Activated CD4-positive, alpha-beta memory T cell treated with anti-CD3 and anti-CD28 coated beads, Interleukin-2, amount 10 ng/mL, durations not matched to agents 7 days and 5 days (primary cell): ENCODE results near the gene TPSG1. TPM values are rescaled to one million over a fixed set of nuclear protein-coding genes. Genes with fewer than 3 reads are reported as not detected.
A peak's percentile ranks its signal among the peaks of the same experiment; 100 is the strongest.
"Not testable (repeated sequence)": the region's sequence is repeated elsewhere in the genome, so short reads cannot be mapped to it uniquely, and the experiment has no call there.

ENCODE experiments used
- CTCF ChIA-PET: fragments of 350-600 bp; sonication (Branson Sonifier 250); formaldehyde crosslinking; loops from one replicate; lab custom pipeline; 2021; ENCODE audit warnings: antibody characterized with exemption, inconsistent platforms; lab: Charles Lee
- POLR2A ChIA-PET: fragments of 350-600 bp; sonication (Branson Sonifier 250); formaldehyde crosslinking; loops from one replicate; lab custom pipeline; 2021; ENCODE audit warnings: antibody characterized with exemption; lab: Charles Lee
- DNase-seq: peaks from one replicate; pipeline ENCODE4 v3.0.0-alpha.2; 2020
- H3K27ac Mint-ChIP-seq: one replicate; pipeline ENCODE4 v1.8.0; 2021; ENCODE audit warnings: mild to moderate bottlenecking, mixed read lengths
- H3K27me3 Mint-ChIP-seq: one replicate; pipeline ENCODE4 v1.8.0; 2021; ENCODE audit warnings: mixed read lengths
- H3K36me3 Mint-ChIP-seq: one replicate; pipeline ENCODE4 v1.8.0; 2021; ENCODE audit warnings: low read depth, mixed read lengths
- H3K4me1 Mint-ChIP-seq: one replicate; pipeline ENCODE4 v1.8.0; 2021; ENCODE audit warnings: mixed read lengths
- H3K4me3 Mint-ChIP-seq: one replicate; pipeline ENCODE4 v1.8.0; 2021; ENCODE audit warnings: mild to moderate bottlenecking, mixed read lengths
- H3K9me3 Mint-ChIP-seq: one replicate; pipeline ENCODE4 v1.8.0; 2021; ENCODE audit warnings: mixed read lengths
- total RNA-seq, 2 experiments: library from RNA; stranded (reverse); gene quantifications; one replicate each; pipeline ENCODE4 v1.2.3, GENCODE V29; 2021

Gene TPSG1
- total RNA-seq, 2 experiments from 2014 or later, result not detected

DNA sequence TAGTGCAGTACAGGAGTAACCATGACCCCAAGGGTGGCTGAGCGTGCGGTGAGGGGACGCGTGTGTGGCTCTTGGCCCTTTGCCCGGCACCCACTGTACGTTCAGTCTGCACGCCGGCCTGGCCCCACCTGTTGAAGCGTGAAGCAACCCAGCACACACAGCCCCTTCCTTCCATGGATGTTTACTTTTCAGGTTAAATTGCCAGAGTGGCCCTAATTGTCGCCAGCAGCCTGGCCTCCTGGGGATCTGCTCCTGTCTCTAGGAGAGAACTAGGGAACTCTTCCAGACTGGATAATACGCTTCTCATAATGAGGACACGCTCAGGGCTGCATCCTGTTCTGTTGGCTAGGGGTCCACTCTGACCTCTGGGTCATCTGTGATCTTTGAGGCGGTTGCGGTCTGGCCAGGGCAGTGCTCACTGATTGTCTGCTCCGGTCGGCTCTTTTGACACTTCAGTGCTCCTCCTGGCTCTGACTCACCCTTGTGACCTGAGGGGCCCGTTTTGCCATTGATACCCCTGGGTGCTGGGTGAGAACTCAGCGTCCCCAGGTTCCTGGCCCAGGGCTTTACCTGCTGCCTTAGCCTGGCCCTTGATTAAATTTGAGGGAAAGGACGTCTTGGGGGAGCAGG, 27.7 kb downstream of the TPSG1 start:
- H3K27me3 Mint-ChIP-seq, result no peaks in the 10 kb centered on the region
- no peak overlapping the region for H3K4me3 Mint-ChIP-seq
- CTCF ChIA-PET, result no interaction called here
- no peaks in the 10 kb centered on the region for H3K36me3 Mint-ChIP-seq
- H3K4me1 Mint-ChIP-seq, result no peaks in the 10 kb centered on the region
- POLR2A ChIA-PET, result no interaction called here
- H3K27ac Mint-ChIP-seq, result no peak overlapping the region
- peaks cover 5% of the 10 kb centered on the region for H3K9me3 Mint-ChIP-seq
- no peak for DNase-seq

DNA sequence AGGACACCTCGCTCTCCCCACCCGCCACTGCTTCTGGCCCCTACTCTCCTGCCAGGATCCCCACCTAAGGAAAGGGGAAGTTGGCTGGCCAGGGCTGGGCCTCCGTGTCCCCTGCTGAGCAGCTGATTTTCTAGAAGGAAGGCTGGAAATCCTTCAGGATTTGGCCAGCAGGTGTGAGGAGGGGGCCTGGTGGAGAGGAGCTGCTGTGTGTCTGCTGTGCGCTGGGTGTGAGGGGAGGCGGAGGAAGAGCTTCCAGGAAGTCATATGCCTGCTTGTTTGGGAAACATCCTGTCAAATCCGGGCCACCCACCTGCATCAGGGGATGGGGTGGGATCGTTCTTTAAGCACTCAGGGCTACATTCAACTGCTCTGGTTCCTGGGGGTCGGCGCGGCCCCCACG, 28.6 kb downstream of the TPSG1 start:
- H3K36me3 Mint-ChIP-seq, result no peaks in the 10 kb centered on the region
- no peaks in the 10 kb centered on the region for H3K27me3 Mint-ChIP-seq
- no peaks in the 10 kb centered on the region for H3K4me1 Mint-ChIP-seq
- peaks cover 5% of the 10 kb centered on the region for H3K9me3 Mint-ChIP-seq
- no peak overlapping the region for H3K27ac Mint-ChIP-seq
- ChIA-PET CTCF (interaction anchor here (0.5 kb wide), 1 partner anchor 1278 kb away, joined by 3 read pairs; the partner anchor contains the start of gene TBC1D24), POLR2A (no interaction called here)
- DNase-seq, result no peak
- H3K4me3 Mint-ChIP-seq, result no peak overlapping the region

DNA sequence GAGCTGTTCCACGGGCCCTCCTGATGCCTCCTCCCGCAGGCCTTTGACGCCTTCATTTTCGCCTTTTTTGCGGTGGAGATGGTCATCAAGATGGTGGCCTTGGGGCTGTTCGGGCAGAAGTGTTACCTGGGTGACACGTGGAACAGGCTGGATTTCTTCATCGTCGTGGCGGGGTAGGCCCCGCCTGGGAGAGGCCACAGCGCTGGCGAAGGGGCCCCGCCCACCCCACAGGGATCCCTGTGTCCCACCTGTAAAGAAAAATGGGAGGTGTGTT, 29.7 kb downstream of the TPSG1 start:
- H3K4me1 Mint-ChIP-seq, result no peaks in the 10 kb centered on the region
- ChIA-PET CTCF (no interaction called here), POLR2A (no interaction called here)
- H3K36me3 Mint-ChIP-seq, result no peaks in the 10 kb centered on the region
- H3K27me3 Mint-ChIP-seq, result no peaks in the 10 kb centered on the region
- no peak overlapping the region for H3K27ac Mint-ChIP-seq
- no peak for DNase-seq
- H3K4me3 Mint-ChIP-seq, result no peak overlapping the region
- H3K9me3 Mint-ChIP-seq, result peaks cover 5% of the 10 kb centered on the region

DNA sequence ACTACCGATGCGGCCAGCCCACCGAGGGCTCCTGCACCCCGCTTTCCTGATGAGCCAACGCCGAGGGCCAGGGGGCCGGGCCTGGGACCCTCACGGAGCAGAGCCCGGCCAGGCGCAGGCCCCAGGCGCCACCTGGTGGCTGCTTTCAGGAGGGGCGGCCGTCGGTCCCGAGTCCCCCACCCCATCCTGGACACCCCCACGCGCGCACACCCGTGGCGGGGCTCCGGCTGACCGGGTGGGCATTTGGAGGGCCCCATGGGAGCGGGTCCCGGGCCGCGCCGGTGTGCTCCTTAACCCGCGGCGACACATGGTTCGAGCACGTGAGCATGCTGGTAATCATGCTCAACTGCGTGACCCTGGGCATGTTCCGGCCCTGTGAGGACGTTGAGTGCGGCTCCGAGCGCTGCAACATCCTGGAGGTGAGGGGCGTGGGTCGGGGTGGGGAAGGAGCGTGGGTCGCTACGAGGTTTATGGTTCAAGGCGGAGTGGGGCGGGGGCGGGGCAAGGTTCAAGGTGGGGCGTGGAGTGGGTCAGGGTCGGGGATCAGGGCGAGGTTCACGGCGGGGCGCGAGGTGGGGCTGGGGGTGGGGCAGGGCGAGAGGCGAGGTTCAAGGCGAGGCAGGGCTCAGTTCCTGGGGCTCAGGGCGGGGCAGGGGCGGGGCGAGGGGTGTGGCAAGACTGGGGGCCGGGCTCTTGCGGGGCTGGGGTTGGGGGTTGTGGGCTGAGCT, 30.2 kb downstream of the TPSG1 start:
- Mint-ChIP-seq H3K4me3 (no peak overlapping the region), H3K27ac (no peak overlapping the region), H3K9me3 (peaks cover 2% of the 10 kb centered on the region), H3K4me1 (no peaks in the 10 kb centered on the region), H3K27me3 (no peaks in the 10 kb centered on the region), H3K36me3 (no peaks in the 10 kb centered on the region)
- CTCF ChIA-PET, result no interaction called here
- POLR2A ChIA-PET, result no interaction called here
- DNase-seq, result no peak

DNA sequence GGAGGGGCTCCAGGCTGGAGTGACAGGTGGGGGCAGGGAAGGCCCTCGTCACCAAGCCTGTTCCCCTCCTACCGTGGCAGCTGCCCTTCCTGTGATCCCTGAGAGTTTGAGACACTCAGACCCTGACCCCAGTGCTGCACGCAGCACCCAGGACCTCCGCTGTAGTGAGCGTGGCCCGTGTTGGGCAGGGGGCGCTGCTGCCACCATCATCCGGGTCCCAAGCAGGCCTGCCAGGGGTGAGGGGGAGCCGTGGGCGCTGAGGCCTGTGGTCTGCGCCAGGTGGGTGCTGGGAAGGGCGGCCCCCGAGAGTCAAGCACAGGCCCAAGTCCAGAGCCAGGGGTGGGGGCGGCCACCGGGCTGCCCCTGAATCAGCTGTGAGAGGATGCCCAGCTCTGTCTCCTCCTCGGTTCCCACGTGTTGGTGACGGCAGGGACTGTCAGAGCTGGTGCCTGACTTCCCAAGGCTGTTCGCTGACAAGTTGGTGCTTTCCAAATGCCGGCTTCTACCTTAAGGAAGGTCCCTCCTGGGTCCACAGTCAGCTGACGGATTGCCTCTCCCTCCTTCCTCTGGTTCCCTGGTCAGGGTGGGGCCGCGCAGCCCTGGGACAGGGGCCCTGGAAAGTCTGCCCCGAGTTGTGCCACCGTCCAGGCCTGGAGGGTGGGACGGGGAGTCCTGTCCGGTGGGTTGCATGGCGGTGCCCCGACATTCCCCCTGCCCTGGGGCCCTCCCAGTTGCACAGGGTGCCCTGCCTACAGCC, 31.1 kb downstream of the TPSG1 start:
- no peak for DNase-seq
- H3K9me3 Mint-ChIP-seq, result no peaks in the 10 kb centered on the region
- no peaks in the 10 kb centered on the region for H3K4me1 Mint-ChIP-seq
- no peak overlapping the region for H3K4me3 Mint-ChIP-seq
- no peaks in the 10 kb centered on the region for H3K27me3 Mint-ChIP-seq
- ChIA-PET CTCF (no interaction called here), POLR2A (no interaction called here)
- no peaks in the 10 kb centered on the region for H3K36me3 Mint-ChIP-seq
- H3K27ac Mint-ChIP-seq, result no peak overlapping the region

DNA sequence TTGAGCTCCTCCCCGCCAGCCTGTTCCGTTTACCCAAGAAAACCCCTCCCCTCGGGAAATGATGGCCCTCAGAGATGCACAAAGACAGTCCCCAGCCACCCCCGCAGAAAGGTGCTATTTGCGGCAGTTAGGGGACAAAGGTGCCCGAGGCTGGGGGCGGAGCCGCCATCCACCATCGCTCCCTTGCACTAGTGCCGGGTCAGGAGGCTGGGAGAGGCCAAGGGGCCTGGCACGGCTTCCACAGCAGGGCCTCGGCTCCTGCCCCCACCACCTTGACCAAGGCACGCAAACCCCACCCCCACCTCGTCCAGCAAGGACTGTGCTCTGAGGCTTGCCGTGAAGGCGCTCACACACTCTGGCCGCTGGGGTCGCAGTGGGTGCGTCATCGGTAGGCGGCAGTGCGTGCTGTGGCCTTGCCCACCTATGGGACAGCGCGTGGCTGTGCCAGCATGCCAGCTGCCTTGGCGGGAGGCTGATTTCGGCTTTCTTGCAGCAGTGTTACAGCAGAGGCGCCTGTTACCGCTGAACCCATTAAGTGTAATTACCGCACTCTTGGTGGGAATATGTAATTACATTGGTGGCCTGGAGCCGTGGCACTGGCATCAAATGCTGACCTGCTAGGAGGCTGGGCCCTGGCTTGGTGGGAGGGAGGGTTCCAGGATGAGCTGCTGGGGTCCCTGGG, 31.8 kb downstream of the TPSG1 start:
- DNase-seq, result no peak
- POLR2A ChIA-PET, result no interaction called here
- no peaks in the 10 kb centered on the region for H3K36me3 Mint-ChIP-seq
- no peaks in the 10 kb centered on the region for H3K4me1 Mint-ChIP-seq
- no peak overlapping the region for H3K27ac Mint-ChIP-seq
- no peaks in the 10 kb centered on the region for H3K9me3 Mint-ChIP-seq
- H3K4me3 Mint-ChIP-seq, result no peak overlapping the region
- H3K27me3 Mint-ChIP-seq, result no peaks in the 10 kb centered on the region
- CTCF ChIA-PET, result no interaction called here

DNA sequence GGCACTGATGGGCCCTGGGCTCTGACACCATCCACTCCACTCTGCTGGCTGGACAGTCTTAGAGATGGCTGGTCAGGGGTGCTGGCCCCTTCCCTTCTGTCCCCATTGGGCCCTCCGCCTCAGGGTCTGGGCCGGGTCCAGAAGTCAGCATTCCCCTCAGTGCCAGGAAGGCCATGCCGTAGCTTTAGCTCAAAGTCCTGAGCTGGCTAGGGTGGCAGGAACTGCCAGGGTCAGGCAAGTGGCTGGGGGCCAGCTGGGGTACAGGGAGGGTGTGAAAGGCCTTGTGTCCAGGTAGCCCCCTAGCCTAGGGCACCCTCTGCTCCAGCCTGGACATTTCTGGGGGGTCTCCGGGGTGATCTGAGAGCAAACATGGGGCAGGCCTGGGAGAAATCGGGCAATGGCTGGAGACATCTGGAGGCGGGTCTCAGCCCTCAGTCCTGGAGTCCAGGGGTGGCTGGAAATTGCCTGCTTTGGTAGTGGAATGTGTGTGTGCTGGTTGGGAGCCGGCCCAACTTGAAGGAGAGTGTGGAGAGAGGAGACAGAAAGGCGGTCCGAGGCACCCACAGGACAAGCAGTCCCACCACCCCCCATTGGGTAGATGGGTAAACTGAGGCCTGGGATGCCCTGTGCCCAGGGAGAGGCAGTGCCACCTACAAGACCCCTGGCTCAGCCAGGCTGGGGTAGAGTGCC, 32.5 kb downstream of the TPSG1 start:
- Mint-ChIP-seq H3K36me3 (no peaks in the 10 kb centered on the region), H3K4me1 (no peaks in the 10 kb centered on the region), H3K4me3 (no peak overlapping the region), H3K9me3 (no peaks in the 10 kb centered on the region), H3K27ac (no peak overlapping the region), H3K27me3 (no peaks in the 10 kb centered on the region)
- POLR2A ChIA-PET, result no interaction called here
- DNase-seq, result no peak
- CTCF ChIA-PET, result no interaction called here

DNA sequence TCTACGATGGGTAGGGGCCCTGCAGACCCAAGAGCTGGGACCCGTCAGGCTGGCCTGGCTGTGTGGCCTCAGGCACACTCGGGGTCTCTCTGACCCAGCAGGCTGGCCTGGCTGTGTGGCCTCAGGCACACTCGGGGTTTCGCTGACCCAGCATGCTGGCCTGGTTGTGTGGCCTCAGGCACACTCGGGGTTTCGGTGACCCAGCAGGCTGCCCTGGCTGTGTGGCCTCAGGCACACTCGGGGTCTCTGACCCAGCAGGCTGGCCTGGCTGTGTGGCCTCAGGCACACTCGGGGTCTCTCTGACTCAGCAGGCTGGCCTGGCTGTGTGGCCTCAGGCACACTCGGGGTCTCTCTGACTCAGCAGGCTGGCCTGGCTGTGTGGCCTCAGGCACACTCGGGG, 34.3 kb downstream of the TPSG1 start:
- not testable (repeated sequence) for DNase-seq

DNA sequence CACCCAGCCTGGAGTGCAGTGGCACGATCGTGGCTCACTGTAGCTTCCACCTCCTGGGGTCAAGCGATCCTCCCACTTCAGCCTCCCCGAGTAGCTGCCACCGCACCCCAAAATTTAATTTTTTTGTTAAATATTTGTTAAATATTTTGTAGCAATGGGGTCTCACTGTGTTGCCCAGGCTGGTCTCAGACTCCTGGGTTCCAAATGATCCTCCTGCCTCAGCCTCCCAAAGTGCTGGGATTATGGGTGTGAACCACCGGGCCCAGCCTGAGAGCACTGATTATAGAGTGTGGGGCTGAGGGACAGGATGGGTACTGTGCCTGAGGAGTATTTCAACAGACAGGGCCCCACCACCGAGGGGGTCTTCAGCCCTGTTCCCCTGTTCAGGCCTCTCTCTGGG, 35.6 kb downstream of the TPSG1 start:
- no peaks in the 10 kb centered on the region for H3K36me3 Mint-ChIP-seq
- H3K27me3 Mint-ChIP-seq, result no peaks in the 10 kb centered on the region
- DNase-seq, result no peak
- no peak overlapping the region for H3K27ac Mint-ChIP-seq
- H3K9me3 Mint-ChIP-seq, result no peaks in the 10 kb centered on the region
- CTCF ChIA-PET, result no interaction called here
- H3K4me1 Mint-ChIP-seq, result no peaks in the 10 kb centered on the region
- H3K4me3 Mint-ChIP-seq, result no peak overlapping the region
- POLR2A ChIA-PET, result no interaction called here

More for the DNA sequence above, 34.3 kb downstream of the TPSG1 start:
- H3K4me3 Mint-ChIP-seq, H3K9me3 Mint-ChIP-seq, H3K4me1 Mint-ChIP-seq, H3K27me3 Mint-ChIP-seq, POLR2A ChIA-PET, H3K36me3 Mint-ChIP-seq, H3K27ac Mint-ChIP-seq, CTCF ChIA-PET: not testable (repeated sequence)

DNA sequence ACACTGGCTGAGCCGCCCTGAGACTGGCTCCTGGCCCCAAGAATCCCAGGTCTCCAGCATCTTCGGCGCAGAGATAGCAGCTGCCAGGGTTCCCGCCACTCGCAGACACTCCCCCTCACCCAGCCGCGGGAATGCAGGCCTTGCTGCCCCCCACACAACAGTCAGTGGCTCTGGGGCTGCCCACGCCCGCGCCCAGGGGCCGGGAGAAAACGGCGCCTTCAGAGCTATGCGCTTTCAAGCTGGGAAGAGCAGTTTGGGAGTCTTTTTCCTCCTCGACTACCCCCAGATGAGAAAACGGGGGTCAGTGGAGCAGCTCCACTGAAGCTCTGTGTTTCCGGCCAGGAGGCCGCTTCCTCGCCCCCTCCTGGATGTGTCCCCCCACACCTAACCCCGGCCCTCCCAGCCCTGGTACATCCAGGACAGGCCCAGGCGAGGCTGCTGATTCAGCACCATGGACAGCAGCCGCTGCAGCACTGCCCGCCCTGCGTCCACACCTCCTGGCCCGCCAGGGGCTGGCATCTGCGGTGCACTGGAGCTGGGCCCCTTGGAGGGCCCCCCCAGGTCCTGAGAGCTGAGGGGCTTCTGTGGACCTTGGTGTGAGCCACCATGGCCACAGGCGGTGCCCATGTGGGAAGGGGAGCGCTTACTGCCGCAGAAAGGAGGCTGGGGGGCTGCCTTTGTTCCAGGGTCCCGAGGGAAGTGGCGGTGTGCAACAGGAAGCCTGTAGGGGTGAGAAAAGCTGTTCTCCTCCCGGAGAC, 36.5 kb downstream of the TPSG1 start:
- H3K36me3 Mint-ChIP-seq, result no peaks in the 10 kb centered on the region
- CTCF ChIA-PET, result no interaction called here
- no peak overlapping the region for H3K4me3 Mint-ChIP-seq
- no peaks in the 10 kb centered on the region for H3K4me1 Mint-ChIP-seq
- H3K27ac Mint-ChIP-seq, result no peak overlapping the region
- POLR2A ChIA-PET, result no interaction called here
- no peaks in the 10 kb centered on the region for H3K9me3 Mint-ChIP-seq
- H3K27me3 Mint-ChIP-seq, result no peaks in the 10 kb centered on the region
- peak; percentile 52 for DNase-seq

DNA sequence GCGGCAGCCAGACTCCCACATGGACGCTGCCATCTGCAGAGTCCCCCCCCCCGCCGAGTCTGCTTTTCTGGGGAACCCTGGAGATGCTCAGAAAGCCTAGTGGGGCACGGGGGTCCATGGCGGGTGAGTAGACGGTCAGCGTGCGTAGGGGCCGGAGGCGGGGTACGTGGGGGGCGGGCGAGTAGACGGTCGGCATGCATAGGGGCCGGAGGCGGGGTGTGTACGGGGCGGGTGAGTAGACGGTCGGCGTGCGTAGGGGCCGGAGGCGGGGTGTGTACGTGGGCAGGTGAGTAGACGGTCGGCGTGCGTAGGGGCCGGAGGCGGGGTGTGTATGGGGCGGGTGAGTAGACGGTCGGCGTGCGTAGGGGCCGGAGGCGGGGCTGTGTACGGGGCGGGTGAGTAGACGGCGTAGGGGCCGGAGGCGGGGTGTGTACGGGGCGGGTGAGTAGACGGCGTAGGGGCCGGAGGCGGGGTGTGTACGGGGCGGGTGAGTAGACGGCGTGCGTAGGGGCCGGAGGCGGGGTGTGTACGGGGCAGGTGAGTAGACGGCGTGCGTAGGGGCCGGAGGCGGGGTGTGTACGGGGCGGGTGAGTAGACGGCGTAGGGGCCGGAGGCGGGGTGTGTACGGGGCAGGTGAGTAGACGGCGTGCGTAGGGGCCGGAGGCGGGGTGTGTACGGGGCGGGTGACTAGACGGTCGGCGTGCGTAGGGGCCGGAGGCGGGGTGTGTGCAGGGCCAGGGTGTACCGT, 39.4 kb downstream of the TPSG1 start:
- H3K27me3 Mint-ChIP-seq, POLR2A ChIA-PET, H3K9me3 Mint-ChIP-seq, H3K4me1 Mint-ChIP-seq, H3K36me3 Mint-ChIP-seq, CTCF ChIA-PET, DNase-seq, H3K4me3 Mint-ChIP-seq, H3K27ac Mint-ChIP-seq: not testable (repeated sequence)

DNA sequence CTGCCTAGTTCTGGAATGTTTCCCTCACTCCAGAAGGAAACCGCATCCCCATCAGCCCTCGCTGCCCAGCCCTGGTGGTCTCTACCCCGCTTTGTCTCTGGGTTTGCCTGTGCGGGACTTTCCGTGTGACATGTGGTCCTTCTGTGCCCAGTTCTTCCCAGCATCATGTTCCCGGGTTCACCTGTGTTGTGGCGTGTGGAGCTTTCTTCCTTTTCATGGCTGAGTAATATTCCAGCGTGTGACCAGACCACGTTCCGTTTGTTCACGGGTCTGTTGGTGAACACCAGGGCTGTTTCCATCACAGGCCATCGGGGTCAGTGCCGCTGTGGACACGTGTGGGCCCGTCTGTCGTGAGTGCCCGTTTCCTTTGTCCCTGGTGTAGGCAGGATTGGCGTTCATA, 40.1 kb downstream of the TPSG1 start:
- ChIA-PET POLR2A (no interaction called here), CTCF (no interaction called here)
- Mint-ChIP-seq H3K9me3 (no peaks in the 10 kb centered on the region), H3K4me1 (no peaks in the 10 kb centered on the region), H3K27ac (no peak overlapping the region), H3K4me3 (no peak overlapping the region), H3K36me3 (no peaks in the 10 kb centered on the region), H3K27me3 (no peaks in the 10 kb centered on the region)
- no peak for DNase-seq
